Myocyte (in vitro differentiated cells): ENCODE results near the gene SP2. TPM values are rescaled to one million over a fixed set of nuclear protein-coding genes. Genes with fewer than 3 reads are reported as not detected.

Source experiments
- DNase-seq: peaks from one replicate; pipeline ENCODE4 v3.0.0-alpha.2; 2012; ENCODE audit warnings: low read depth
- polyA plus RNA-seq: library from polyadenylated mRNA; unstranded; fragments of >200 nt; gene quantifications from one replicate; pipeline ENCODE4 v1.2.1, GENCODE V29; 2012; ENCODE audit warnings: missing spikeins
- total RNA-seq: library from RNA; depleted of rRNA; stranded (reverse); fragments of >200 nt; gene quantifications from 2 replicates; pipeline ENCODE4 v1.2.3, GENCODE V29; 2014

SP2 gene
- total RNA-seq, result 1.8 and 3.1 TPM in 2 replicates
- polyA plus RNA-seq, result 15.8 TPM

DNA sequence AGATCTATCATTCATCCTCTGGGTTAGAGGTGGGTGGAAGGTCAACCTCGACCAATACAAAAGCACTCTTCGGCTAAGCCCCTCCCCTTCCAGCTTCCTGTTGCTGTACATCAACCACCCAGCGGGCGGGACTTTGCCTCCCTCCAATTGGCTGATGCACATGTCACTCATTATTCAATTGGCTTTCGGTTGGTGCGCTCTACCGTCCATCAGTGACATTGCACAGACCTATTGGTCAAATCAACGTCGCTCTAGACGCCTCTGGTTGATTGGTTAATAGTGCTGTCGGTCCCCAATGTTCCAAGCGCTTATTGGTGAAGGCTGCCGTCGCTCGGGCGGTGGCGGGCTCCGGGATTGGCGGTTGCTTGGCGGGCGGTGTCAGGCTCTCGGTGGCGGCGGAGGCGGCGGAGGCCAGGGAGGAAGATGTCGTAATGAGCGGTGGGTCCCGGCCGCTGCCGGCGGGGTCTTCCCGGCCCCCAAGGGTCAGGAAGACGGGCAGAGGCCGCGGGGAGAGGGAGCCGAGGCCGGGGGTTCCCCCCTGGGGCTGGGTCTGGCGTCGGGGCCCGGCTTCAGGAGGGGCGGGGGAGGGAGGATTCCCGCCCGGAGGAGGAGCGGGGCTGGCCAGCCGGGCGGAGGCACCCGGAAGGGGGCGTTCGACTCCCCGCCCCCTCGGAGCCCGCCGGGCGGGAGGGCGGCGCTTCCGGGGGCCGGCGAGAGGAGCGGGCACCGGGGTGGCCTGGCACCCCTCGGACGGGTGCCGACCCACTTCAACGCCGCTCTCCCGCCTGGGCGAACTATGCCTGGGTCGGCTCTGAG lies at the start of gene SP2:
TSS of gene SP2 (plus strand) at position 381 of the 816 bp plus-strand sequence. CDS start at position 432, 51 bp downstream.
- peak; percentile 100 for DNase-seq

- DNase-seq, result no peak
Measured at GRCh38 chr17:47846716-47847340, 49.2 kb upstream of the SP2 start.

GRCh38 chr17:47847341-47848197 lies 48.5 kb upstream of the SP2 start:
- DNase-seq, result no peak

- DNase-seq, result no peak
Measured at GRCh38 chr17:47848198-47848513, 47.9 kb upstream of the SP2 start.

DNA sequence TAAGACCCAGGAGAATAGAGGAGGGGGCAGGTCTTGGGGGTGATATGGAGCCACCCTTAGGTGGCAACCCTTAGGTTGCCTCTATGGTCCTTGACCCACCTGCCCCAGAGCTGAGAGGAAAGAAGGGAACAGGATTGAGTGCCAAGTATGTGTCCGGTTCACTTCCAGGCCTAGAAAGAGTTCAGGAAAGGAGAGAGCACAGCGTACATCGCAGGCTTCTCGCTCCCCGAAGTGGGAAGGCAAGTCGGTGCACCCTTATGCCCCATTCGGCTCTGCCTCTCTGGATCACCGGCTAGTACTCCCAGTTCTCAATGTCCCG lies 45.7 kb upstream of the SP2 start:
- no peak for DNase-seq

DNA sequence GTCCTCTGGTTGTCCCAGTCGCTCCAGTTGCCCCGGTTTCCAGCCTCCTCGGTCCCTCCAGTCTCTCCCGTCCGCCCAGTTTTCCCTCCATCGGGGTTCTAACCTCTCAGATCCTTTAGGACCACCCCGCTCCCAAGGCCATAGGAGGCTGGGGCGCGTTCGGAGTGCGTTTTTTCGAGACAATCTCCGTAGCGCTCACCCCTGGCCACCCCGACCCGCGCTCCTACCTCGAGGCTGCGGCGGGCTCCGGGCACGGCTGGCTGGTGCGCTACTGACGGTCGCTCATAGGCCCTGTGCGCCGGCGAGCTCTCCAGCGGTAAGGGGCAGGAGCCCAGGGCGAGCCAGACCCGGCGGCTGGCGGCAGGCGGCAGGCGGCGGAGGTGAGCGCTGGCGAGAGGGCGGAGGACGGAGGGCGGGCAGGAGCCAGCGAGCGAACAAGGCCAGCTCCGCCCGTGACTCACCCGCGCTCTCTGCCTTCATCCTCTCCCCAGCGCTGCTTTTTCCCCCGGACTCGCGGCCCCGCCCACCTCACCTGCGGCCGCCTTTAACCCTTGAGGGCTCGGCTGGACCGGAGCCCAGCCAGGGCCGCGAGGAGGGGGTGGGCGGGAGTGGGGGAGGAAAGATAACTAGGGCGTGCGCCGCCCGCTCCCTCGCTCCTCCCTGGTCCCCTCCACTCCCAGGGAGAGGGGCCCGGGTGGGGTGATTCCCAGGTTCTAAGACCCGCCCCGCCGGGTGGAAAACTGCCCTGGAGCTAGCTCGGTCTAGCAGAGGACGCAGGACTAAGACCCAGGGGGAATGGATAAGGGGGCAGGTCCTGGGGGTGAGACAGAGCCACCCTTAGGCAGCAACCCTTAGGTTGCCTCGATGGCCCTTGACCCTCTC lies 45.1 kb upstream of the SP2 start, which contains the start of gene SP6:
TSS of gene SP6 (minus strand) at position 472 of the 882 bp plus-strand sequence. CDS start 2,734 bp downstream, outside the sequence.
- DNase-seq, result peak; percentile 49

DNA sequence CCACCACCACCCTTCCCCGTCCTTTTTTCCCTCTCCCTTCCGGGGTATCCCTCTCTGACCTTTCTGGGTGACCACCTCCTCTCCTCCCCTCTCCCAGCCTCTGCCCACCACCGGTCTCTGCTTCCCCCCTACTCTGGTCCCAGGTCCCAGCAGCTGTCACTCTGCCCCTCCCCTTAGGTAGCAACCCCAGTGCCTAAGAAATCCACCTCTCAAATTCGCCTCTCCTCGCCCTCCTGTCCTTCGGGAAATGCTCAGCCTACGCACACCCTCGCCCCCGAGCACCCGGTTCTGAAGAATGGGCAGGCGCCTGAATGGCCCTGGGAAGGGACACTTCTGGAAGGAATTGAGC lies 44.3 kb upstream of the SP2 start:
- DNase-seq, result no peak

DNA sequence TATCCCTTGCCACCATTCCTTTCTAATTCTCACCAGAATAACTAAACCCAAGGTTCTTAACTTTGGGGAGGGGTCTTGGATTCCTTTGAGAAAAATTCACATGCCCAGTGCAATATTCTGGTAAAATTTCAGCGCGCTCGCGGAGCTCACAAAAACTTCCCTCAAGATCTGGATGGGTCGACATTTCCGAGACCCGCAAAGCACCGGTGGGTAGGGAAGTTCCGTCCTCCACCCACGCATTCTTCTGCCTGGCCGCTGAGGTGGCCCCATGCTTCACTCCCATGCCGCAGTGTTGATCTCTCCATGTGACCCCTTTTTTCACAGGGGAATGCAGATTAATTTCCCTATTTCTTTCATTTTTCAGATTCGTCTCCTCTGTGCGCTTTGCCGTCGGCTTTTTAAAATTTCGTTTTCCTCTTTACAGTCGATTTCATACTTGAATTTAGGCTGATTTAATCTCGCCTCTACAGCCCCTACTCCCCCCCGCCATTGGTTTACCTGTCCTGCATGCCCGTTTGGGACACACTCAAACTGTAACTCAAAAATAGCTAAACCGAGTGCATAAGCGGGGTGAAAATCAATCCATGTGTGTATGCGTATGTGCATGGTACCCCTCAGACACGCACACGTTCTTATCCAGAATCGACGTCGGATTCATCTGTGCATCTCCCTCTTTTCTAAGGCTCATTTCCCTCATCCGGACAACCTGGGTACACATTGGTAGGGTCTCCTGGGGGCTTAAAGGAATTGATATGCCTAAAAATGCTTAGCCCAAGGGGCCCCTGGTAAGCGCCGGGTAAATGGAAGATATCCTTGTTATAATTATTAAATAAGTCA lies 43.7 kb upstream of the SP2 start:
- no peak for DNase-seq

DNA sequence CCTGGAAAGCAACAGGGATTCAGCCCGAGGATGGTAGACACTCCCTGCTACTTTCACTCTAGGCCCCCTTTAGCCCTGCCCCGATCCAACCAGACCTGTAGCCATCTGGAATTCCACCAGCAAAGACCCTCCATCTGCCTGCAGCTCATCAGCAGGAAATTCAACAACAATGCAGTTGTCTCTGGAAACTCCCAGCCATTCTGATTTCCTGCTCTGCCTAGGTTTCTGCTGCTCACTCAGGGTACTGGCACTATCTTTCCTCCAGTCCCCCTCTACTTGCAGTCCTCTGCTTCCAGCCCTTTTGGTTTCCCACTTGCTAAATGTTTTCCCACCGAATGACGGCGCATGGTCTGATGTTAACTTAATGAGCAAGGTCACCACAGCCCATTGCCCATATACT lies 42.4 kb upstream of the SP2 start:
- no peak for DNase-seq

- no peak for DNase-seq
Measured at GRCh38 chr17:47855737-47856136, 40.3 kb upstream of the SP2 start.

DNA sequence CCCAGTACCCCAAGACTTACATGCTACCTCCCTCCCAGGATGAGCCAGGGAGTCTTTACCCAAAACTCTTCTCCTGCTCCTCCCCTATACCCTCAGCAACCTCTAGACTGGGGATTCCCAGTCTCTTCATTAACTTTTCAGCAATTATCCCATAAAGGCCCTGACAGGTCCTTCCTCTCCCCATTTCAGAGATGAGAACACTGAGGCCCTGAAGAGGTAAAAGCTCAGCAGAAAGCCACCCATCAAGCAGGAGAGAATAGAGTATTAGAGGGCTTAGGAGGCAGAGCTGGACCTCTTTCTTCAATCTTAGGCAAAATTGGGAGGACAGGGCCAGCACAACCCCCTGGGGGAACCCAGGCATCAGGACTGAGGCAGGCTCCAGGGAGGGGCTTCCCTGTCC lies 39.2 kb upstream of the SP2 start:
- no peak for DNase-seq

- DNase-seq, result no peak
Measured at GRCh38 chr17:47857551-47858455, 38.2 kb upstream of the SP2 start.

GRCh38 chr17:47860386-47860785 lies 35.6 kb upstream of the SP2 start:
- DNase-seq, result no peak

DNA sequence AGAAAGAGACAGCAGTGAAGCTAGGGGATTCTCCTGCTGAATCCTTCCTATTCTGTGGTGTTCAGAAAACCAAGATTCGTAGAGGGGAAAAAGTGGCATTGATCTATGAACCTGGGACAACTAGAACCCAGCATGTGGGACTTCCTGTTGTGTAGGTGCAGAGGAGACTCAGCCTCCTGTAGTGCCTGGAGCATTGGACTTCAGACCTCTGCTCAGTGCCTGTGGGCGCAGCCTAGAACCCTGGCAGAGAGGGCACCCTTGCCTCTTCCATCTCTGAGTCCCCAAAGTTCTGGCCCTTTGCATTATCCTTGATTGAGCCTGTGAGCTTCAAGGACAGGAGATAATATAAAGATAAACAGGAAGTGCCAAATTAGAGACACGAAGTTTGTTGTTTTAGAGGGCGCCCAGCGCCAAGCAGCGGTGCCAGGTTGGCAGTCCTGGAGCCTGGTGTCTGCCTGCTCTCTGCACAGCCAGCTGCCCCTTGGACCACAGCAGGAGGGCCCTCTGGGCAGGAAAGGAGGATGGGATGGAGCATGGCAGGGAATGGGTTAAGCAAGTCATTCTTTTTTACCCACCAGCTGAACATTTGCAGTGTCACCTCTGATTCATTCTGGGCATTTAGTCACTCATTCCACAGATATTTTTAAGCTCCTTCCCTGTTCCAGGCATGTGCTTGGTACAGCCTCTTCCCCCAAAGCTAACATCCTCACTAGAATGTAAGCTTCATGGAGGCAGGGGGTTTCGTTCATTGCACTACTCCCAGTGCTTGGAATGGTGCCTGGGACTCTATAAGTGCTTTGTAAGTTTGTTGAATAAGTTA lies 33.2 kb upstream of the SP2 start:
- DNase-seq, result peak; percentile 75

DNA sequence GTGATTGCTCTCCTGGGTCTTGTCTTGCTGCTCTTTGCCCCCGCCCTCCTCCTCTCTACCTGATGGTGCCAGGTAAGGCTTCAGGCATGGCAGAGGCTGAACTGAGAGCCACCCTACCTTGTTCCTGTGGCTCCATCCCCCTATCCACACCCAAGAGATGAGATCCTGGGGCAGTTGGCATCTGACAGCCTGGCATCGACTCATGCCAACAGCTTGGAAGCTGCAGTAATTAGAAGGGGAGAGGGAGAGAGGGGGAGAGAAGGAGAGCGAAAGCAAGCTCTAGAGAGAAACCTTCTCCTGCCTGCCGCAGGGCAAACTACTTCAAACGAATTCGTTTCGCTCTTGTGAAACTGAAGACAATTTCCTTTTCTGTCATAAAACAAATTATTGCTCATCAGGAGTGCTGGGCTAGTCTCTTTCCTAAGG lies 31.2 kb upstream of the SP2 start:
- no peak for DNase-seq

DNA sequence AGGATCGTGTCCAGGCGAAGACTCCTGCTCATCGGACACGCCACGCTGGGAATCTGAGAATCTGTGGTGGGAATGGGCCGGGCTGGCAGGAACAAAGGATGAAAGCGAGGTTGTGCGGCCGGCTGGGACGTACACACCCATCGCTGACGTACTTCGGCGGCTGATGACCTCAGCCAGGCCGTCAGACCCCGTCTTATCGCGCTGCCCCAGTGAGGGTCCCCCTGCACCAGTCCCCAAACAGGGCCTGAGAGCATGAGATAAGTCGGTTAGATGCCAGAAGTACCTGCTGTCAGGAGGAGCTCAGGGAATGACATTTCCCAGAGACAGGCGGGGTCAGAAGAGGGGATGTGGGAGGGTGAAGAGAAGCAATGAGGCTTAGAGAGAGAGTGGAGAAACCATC lies 29.1 kb upstream of the SP2 start:
- DNase-seq, result no peak

- no peak for DNase-seq
Measured at GRCh38 chr17:47867813-47868533, 28.1 kb upstream of the SP2 start.

DNA sequence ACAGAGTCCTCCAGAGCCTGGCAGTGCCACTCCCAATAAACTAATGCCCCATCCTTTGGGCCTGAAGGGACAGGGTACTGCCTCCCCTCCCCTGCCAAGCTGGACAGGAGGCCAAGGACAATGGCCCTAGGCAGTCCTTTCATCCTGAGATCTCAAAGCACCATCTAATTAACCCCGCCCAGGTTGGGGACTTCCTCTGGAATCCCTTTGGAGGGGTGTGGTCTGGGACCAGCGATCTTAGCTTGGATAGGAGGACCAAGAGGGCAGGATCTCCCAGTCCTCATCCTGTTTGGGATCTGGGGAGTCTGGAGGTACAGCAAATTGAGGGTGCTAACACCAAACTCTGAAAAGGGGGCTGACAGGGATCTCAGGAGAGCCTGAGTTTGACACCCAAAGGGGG lies 26.9 kb upstream of the SP2 start:
- no peak for DNase-seq
